WTC11 (cell line): Measurements from ENCODE around the gene TNNT3.

Experiments used
- CBFB ChIP-seq: sonication (generic); formaldehyde crosslinking; IDR thresholded peaks from 2 replicates; pipeline ENCODE4 v1.8.1; 2022; ENCODE audit warnings: mild to moderate bottlenecking, low read depth, missing genetic modification reagents
- CTCF ChIP-seq: fragments of 200-600 bp; IDR thresholded peaks from 2 replicates; pipeline ENCODE4 v1.8.0; 2022; ENCODE audit warnings: antibody characterized with exemption
- NFE2L1 ChIP-seq: sonication (generic); formaldehyde crosslinking; IDR thresholded peaks from 2 replicates; pipeline ENCODE4 v1.8.1; 2023; ENCODE audit warnings: missing genetic modification reagents
- NR3C1 ChIP-seq: sonication (generic); formaldehyde crosslinking; conservative IDR thresholded peaks from 2 replicates; pipeline ENCODE4 v1.8.1; 2023; ENCODE audit warnings: low read depth, mild to moderate bottlenecking, missing genetic modification reagents
- RELA ChIP-seq: sonication (generic); formaldehyde crosslinking; IDR thresholded peaks from 2 replicates; pipeline ENCODE4 v1.8.1; 2022; ENCODE audit warnings: missing genetic modification reagents, mild to moderate bottlenecking, borderline replicate concordance
- TCF7 ChIP-seq: sonication (generic); formaldehyde crosslinking; IDR thresholded peaks from 2 replicates; pipeline ENCODE4 v1.8.0; 2022; ENCODE audit warnings: mild to moderate bottlenecking, low read depth, missing genetic modification reagents, moderate library complexity
- TEAD4 ChIP-seq: sonication (generic); formaldehyde crosslinking; IDR thresholded peaks from 2 replicates; pipeline ENCODE4 v1.8.0; 2022; ENCODE audit warnings: mild to moderate bottlenecking, missing genetic modification reagents
- USF1 ChIP-seq: sonication (generic); formaldehyde crosslinking; IDR thresholded peaks from 2 replicates; pipeline ENCODE4 v1.8.0; 2022; ENCODE audit warnings: mild to moderate bottlenecking, missing genetic modification reagents
- ZMAT4 ChIP-seq: fragments of 250-450 bp; sonication (Bioruptor Pico); IDR thresholded peaks from 2 replicates; pipeline ENCODE4 v1.9.0; 2021; ENCODE audit warnings: mild to moderate bottlenecking
- TF ChIP-seq, protein P1 (sequence below): sonication (generic); formaldehyde crosslinking; IDR thresholded peaks from 2 replicates; pipeline ENCODE4 v1.8.0; 2022; ENCODE audit warnings: mild to moderate bottlenecking, missing genetic modification reagents
- TF ChIP-seq, protein P2 (sequence below): sonication (generic); formaldehyde crosslinking; IDR thresholded peaks from 2 replicates; pipeline ENCODE4 v1.8.1; 2022; ENCODE audit warnings: low read depth, missing genetic modification reagents, borderline replicate concordance
- TF ChIP-seq, protein P3 (sequence below): sonication (generic); formaldehyde crosslinking; IDR thresholded peaks from 2 replicates; pipeline ENCODE4 v1.8.0; 2022; ENCODE audit warnings: mild to moderate bottlenecking, missing genetic modification reagents

DNA sequence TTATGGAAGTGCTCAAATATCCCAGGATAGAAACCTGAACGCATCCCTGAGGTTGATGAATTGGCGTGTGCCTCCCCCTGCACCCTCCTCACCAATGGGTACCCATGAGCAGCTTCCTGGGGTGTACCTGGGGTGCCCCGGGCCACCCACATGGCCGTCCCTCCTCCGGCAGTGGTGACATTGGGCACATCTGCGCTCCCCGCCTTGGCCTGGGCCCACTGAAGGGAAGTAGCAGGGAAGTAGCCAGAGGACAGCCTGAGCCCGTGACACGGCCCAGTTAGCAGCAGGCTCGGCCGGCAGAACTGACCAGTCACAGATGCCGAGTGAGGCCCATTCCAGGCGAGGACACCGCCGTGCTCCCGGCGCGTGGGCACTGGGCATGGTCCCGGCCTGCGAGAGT is 44.4 kb downstream of the TNNT3 start:
- no peak for TF ChIP-seq USF1
- no peak for TF ChIP-seq CTCF
- no peak for TF ChIP-seq RELA (CRISPR knock-in tag)
- TF ChIP-seq, protein P1, sequence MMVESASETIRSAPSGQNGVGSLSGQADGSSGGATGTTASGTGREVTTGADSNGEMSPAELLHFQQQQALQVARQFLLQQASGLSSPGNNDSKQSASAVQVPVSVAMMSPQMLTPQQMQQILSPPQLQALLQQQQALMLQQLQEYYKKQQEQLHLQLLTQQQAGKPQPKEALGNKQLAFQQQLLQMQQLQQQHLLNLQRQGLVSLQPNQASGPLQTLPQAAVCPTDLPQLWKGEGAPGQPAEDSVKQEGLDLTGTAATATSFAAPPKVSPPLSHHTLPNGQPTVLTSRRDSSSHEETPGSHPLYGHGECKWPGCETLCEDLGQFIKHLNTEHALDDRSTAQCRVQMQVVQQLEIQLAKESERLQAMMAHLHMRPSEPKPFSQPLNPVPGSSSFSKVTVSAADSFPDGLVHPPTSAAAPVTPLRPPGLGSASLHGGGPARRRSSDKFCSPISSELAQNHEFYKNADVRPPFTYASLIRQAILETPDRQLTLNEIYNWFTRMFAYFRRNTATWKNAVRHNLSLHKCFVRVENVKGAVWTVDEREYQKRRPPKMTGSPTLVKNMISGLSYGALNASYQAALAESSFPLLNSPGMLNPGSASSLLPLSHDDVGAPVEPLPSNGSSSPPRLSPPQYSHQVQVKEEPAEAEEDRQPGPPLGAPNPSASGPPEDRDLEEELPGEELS (CRISPR knock-in tag), result no peak
- TF ChIP-seq CBFB, result no peak
- no peak for TF ChIP-seq TCF7 (CRISPR knock-in tag)
- TF ChIP-seq NR3C1 (CRISPR knock-in tag), result no peak
- no peak for TF ChIP-seq NFE2L1 (CRISPR knock-in tag)
- TF ChIP-seq, protein P2, sequence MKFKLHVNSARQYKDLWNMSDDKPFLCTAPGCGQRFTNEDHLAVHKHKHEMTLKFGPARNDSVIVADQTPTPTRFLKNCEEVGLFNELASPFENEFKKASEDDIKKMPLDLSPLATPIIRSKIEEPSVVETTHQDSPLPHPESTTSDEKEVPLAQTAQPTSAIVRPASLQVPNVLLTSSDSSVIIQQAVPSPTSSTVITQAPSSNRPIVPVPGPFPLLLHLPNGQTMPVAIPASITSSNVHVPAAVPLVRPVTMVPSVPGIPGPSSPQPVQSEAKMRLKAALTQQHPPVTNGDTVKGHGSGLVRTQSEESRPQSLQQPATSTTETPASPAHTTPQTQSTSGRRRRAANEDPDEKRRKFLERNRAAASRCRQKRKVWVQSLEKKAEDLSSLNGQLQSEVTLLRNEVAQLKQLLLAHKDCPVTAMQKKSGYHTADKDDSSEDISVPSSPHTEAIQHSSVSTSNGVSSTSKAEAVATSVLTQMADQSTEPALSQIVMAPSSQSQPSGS, result no peak
- TF ChIP-seq ZMAT4 (CRISPR knock-in tag), result no peak
- TF ChIP-seq TEAD4 (CRISPR knock-in tag), result no peak
- TF ChIP-seq, protein P3, sequence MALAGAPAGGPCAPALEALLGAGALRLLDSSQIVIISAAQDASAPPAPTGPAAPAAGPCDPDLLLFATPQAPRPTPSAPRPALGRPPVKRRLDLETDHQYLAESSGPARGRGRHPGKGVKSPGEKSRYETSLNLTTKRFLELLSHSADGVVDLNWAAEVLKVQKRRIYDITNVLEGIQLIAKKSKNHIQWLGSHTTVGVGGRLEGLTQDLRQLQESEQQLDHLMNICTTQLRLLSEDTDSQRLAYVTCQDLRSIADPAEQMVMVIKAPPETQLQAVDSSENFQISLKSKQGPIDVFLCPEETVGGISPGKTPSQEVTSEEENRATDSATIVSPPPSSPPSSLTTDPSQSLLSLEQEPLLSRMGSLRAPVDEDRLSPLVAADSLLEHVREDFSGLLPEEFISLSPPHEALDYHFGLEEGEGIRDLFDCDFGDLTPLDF, result no peak
